HepG2 (cell line): ENCODE measurements around the gene CBY1. TPM values are rescaled to one million over a fixed set of nuclear protein-coding genes. Genes with fewer than 3 reads are reported as not detected.

Experiments used
- ATAC-seq: fragments of 200-7000 bp; cut with Tn5 transposase; 3 replicates; pipeline ENCODE4 v1.9.1; 2020; ENCODE audit warnings: mild to moderate bottlenecking, moderate library complexity
- BruUV-seq: library from RNA; stranded (reverse); fragments of 400-500 nt; replicated peaks from 2 replicates; lab custom pipeline; 2021; lab: Mats Ljungman, UMichigan
- CTCF ChIA-PET: fragments of 300-600 bp; formaldehyde crosslinking; extraction: SDS; loops from one replicate; lab custom pipeline; 2021; ENCODE audit warnings: low total read pairs, inconsistent platforms, low intra/inter-chr PET ratio; lab: Yijun Ruan, JAX
- POLR2A ChIA-PET: fragments of 350-600 bp; sonication (Branson Sonifier 250); formaldehyde crosslinking; loops from one replicate; lab custom pipeline; 2020; ENCODE audit warnings: antibody characterized with exemption, inconsistent platforms; lab: Yijun Ruan, JAX
- DNase-seq: peaks from one replicate; pipeline ENCODE4 v3.0.0-alpha.2; 2015; ENCODE audit warnings: low spot score
- FAIRE-seq: peaks from 3 replicates; lab custom pipeline; 2011; peaks lifted over from hg19 to GRCh38; lab: Jason Lieb, UNC
- H2AFZ ChIP-seq: one replicate; pipeline ENCODE4 v1.6.1; 2011; ENCODE audit warnings: low read length, inconsistent platforms
- H3K27ac ChIP-seq: fragments of 300-600 bp; 3 replicates; pipeline ENCODE4 v1.8.0; 2011; ENCODE audit warnings: mixed run types, mild to moderate bottlenecking, mixed read lengths, low read length, inconsistent platforms; ENCODE audit not compliant: insufficient read depth; ENCODE audit errors: extremely low read length
- H3K27me3 ChIP-seq, 2 experiments: fragments of 200-600 bp in 1 of 2; 2 replicates in 1 of 2; 3 replicates in 1 of 2; pipeline versions ENCODE4 v1.6.0 to v1.8.0; 2011; ENCODE audit warnings: low read length in 2 of 2, mild to moderate bottlenecking in 2 of 2, moderate library complexity in 2 of 2, inconsistent platforms in 1 of 2; ENCODE audit not compliant: insufficient read depth in 2 of 2, control insufficient read depth in 1 of 2
- H3K36me3 ChIP-seq, 2 experiments: fragments of 200-600 bp in 1 of 2; replicated peaks in 1 of 2; 2 replicates in 1 of 2; 3 replicates in 1 of 2; pipeline versions ENCODE4 v1.5.1 to v1.8.0; 2011; ENCODE audit warnings: low read length in 2 of 2, inconsistent platforms in 1 of 2; ENCODE audit not compliant: insufficient read depth in 2 of 2, control insufficient read depth in 1 of 2
- H3K4me1 ChIP-seq: 2 replicates; pipeline ENCODE4 v1.5.1; 2012; ENCODE audit warnings: low read length, inconsistent platforms; ENCODE audit not compliant: insufficient read depth
- H3K4me2 ChIP-seq: 2 replicates; pipeline ENCODE4 v1.6.0; 2011; ENCODE audit warnings: low read depth, low read length, inconsistent platforms
- H3K4me3 ChIP-seq, 3 experiments: fragments of 200-600 bp in 1 of 3; sonication (generic), shearing (Covaris generic) in 1 of 3; replicated peaks in 1 of 3; 2 replicates each; pipeline ENCODE4 v1.5.1; 2011 to 2016; ENCODE audit warnings: low read length in 3 of 3, inconsistent platforms in 2 of 3, low read depth in 2 of 3, mild to moderate bottlenecking in 2 of 3, control low read depth in 1 of 3, mixed read lengths in 1 of 3; ENCODE audit not compliant: insufficient read depth in 1 of 3
- H3K79me2 ChIP-seq: one replicate; pipeline ENCODE4 v1.6.1; 2011; ENCODE audit warnings: low read length, inconsistent platforms; ENCODE audit not compliant: insufficient read depth
- H3K9ac ChIP-seq: 2 replicates; pipeline ENCODE4 v1.6.0; 2011; ENCODE audit warnings: mild to moderate bottlenecking, low read depth, low read length, inconsistent platforms; ENCODE audit not compliant: insufficient read depth
- H3K9me3 ChIP-seq: 2 replicates; pipeline ENCODE4 v1.5.1; 2012; ENCODE audit warnings: mild to moderate bottlenecking, low read length
- H4K20me1 ChIP-seq: 2 replicates; pipeline ENCODE4 v1.6.0; 2011; ENCODE audit warnings: inconsistent platforms, mild to moderate bottlenecking, low read length, moderate library complexity; ENCODE audit not compliant: insufficient read depth
- ATF7-NPFF ChIP-seq: sonication (generic); formaldehyde crosslinking; IDR thresholded peaks from 2 replicates; pipeline ENCODE4 v1.8.1; 2023; ENCODE audit warnings: mild to moderate bottlenecking, low read depth, missing genetic modification reagents, moderate library complexity
- ELF1 ChIP-seq: sonication (generic); formaldehyde crosslinking; IDR thresholded peaks from 2 replicates; pipeline ENCODE4 v1.4.0; 2020; ENCODE audit warnings: missing genetic modification reagents
- HDAC2 ChIP-seq: sonication (generic); formaldehyde crosslinking; IDR thresholded peaks from 2 replicates; pipeline ENCODE4 v1.4.0; 2020; ENCODE audit warnings: missing genetic modification reagents
- HNRNPH1 ChIP-seq: fragments of 200-400 bp; formaldehyde crosslinking; optimal IDR thresholded peaks from 2 replicates; pipeline ENCODE3; 2017; ENCODE audit warnings: mild to moderate bottlenecking, low read depth, low read length
- HOXA9 ChIP-seq: sonication (generic); formaldehyde crosslinking; IDR thresholded peaks from 2 replicates; pipeline ENCODE4 v1.8.1; 2022; ENCODE audit warnings: missing genetic modification reagents, mild to moderate bottlenecking, moderate library complexity, borderline replicate concordance
- MTF1 ChIP-seq: sonication (generic); formaldehyde crosslinking; IDR thresholded peaks from 2 replicates; pipeline ENCODE4 v1.5.0; 2020; ENCODE audit warnings: missing genetic modification reagents
- MXD3 ChIP-seq: IDR thresholded peaks from 2 replicates; pipeline ENCODE4 v1.6.1; 2016; ENCODE audit warnings: mild to moderate bottlenecking, missing biosample characterization, missing genetic modification reagents
- NAIF1 ChIP-seq: sonication (generic); formaldehyde crosslinking; IDR thresholded peaks from 2 replicates; pipeline ENCODE4 v1.5.0; 2020; ENCODE audit warnings: mild to moderate bottlenecking, missing genetic modification reagents, borderline replicate concordance
- PRDM10 ChIP-seq: sonication (generic); formaldehyde crosslinking; IDR thresholded peaks from 2 replicates; pipeline ENCODE4 v1.4.0; 2020; ENCODE audit warnings: low read depth, missing genetic modification reagents
- TOPORS ChIP-seq: sonication (generic); formaldehyde crosslinking; IDR thresholded peaks from 2 replicates; pipeline ENCODE4 v1.8.0; 2023; ENCODE audit warnings: mild to moderate bottlenecking, missing genetic modification reagents
- YY1 ChIP-seq: IDR thresholded peaks from 2 replicates; pipeline ENCODE4 v1.6.1; 2011; ENCODE audit warnings: low read length, low read depth, moderate library complexity, mild to moderate bottlenecking; ENCODE audit not compliant: insufficient read depth, insufficient replicate concordance
- ZFAT ChIP-seq: sonication (generic); formaldehyde crosslinking; conservative IDR thresholded peaks from 2 replicates; pipeline ENCODE4 v1.8.1; 2023; ENCODE audit warnings: missing genetic modification reagents, inconsistent platforms
- ZFP36 ChIP-seq: fragments of 150-350 bp; IDR thresholded peaks from 2 replicates; pipeline ENCODE4 v1.6.1; 2018; ENCODE audit warnings: borderline replicate concordance, low read length, low read depth; ENCODE audit not compliant: partially characterized antibody
- ZNF263 ChIP-seq: sonication (generic); formaldehyde crosslinking; IDR thresholded peaks from 2 replicates; pipeline ENCODE4 v1.4.0; 2020; ENCODE audit warnings: missing genetic modification reagents
- ZNF547 ChIP-seq: sonication (generic); formaldehyde crosslinking; IDR thresholded peaks from 2 replicates; pipeline ENCODE4 v1.5.1; 2020; ENCODE audit warnings: mild to moderate bottlenecking, missing genetic modification reagents
- ZSCAN21 ChIP-seq: sonication (generic); formaldehyde crosslinking; IDR thresholded peaks from 2 replicates; pipeline ENCODE4 v1.8.0; 2022; ENCODE audit warnings: mild to moderate bottlenecking, missing genetic modification reagents, moderate library complexity, borderline replicate concordance
- WGBS: methylation state at CpG from one replicate; pipeline ENCODE4 v1.1.6; 2017; ENCODE audit warnings: low lambda C conversion rate; 5-methylcytosine and 5-hydroxymethylcytosine counted together
- in situ Hi-C: cut with HindIII; loops from 2 replicates; pipeline ENCODE4 v1.10.0; 2017; ENCODE audit warnings: low pct_unique_long_range_greater_than_20kb; ENCODE audit not compliant: extremely low pct_ligation_motif_present
- intact Hi-C: fragments of 100-400 bp; cut with micrococcal nuclease; formaldehyde crosslinking; loops from one replicate; pipeline ENCODE4 v1.10.0; 2022; ENCODE audit not compliant: unreplicated experiment
- polyA plus RNA-seq, 8 experiments: library from polyadenylated mRNA; depleted of rRNA in 3 of 8; stranded (reverse) in 7 of 8; unstranded in 1 of 8; fragments of >200 nt; fragmentation: Illumina TruSeq in 4 of 8; extraction: Trizol in 4 of 8; gene quantifications; 2 replicates each; pipeline versions ENCODE4 v1.2.1 to v1.2.3, GENCODE V29; 2011 to 2016; ENCODE audit warnings: low read depth in 4 of 8, missing spikeins in 1 of 8, mixed read lengths in 1 of 8; ENCODE audit not compliant: insufficient read depth in 1 of 8
- total RNA-seq, 5 experiments: library from RNA; depleted of rRNA; stranded (reverse); fragments of >200 nt; fragmentation: Illumina TruSeq; extraction: Trizol; gene quantifications; 2 replicates each; pipeline ENCODE4 v1.2.3, GENCODE V29; 2016; ENCODE audit warnings: low read depth in 1 of 5
- TF ChIP-seq, protein P1 (sequence below): sonication (generic); formaldehyde crosslinking; IDR thresholded peaks from 2 replicates; pipeline ENCODE4 v1.4.0; 2020; ENCODE audit warnings: low read depth, mild to moderate bottlenecking, missing genetic modification reagents

CBY1 gene
- total and polyA plus RNA-seq, 2 of the 13 experiments (the other 11 are each of a cell fraction or from before 2014, with no cell fraction given) = 19.7 to 20.3 TPM

GRCh38 chr22:38700270-38700788, 43.9 kb downstream of the CBY1 start (continued):
- TF ChIP-seq ZNF547 (no peak), PRDM10 (no peak), MTF1 (CRISPR knock-in tag) (no peak)

- intact Hi-C loops (no loop called here), in situ Hi-C loops (no loop called here)
- Histone ChIP-seq H3K79me2 (peaks cover 35% of the 10 kb centered on the region), H3K36me3 (no peaks in the 10 kb centered on the region), H3K4me1 (peaks cover 60% of the 10 kb centered on the region), H3K9me3 (no peaks in the 10 kb centered on the region), H4K20me1 (peaks cover 5% of the 10 kb centered on the region; the same call in 1 of the 2 replicates), H3K27me3 (no peaks in the 10 kb centered on the region; a peak in 1 of 5 replicates), H3K4me2 (peak within 1 kb of the TSS; percentile 92), H3K27ac (peak within 1 kb of the TSS; percentile 84), H3K9ac (peak within 1 kb of the TSS; percentile 95), H3K4me3 (peak within 1 kb of the TSS; percentile 77 to 98 (median 91)), H2AFZ (no peak within 1 kb of the TSS)
- ChIA-PET POLR2A (interaction anchor here (9.9 kb wide), 1 partner anchor 18 kb away, joined by 102 read pairs; the partner anchor contains the start of gene TOMM22), CTCF (no interaction called here)
- BruUV-seq = TSS peak; percentile 89
- ATAC-seq (peak; percentile 13), FAIRE-seq (no peak), DNase-seq (peak; percentile 74)
- 0% methylated on average over 6 of the region's 94 CpGs for WGBS
- TF ChIP-seq ATF7-NPFF (CRISPR knock-in tag) (peak; percentile 78; the same call in 1 of the 2 replicates), HOXA9 (CRISPR knock-in tag) (peak; percentile 70; the same call in 1 of the 2 replicates), HNRNPH1 (no peak), ZFAT (CRISPR knock-in tag) (no peak), YY1 (peak; percentile 61), ZSCAN21 (CRISPR knock-in tag) (peak; percentile 86), HDAC2 (CRISPR knock-in tag) (peak; percentile 17; the same call in 1 of the 2 replicates), TOPORS (CRISPR knock-in tag) (peak; percentile 94), ZFP36 (no peak), ELF1 (peak; percentile 49; the same call in 1 of the 2 replicates), MXD3 (peak; percentile 43), ZNF263 (CRISPR knock-in tag) (0 out of 2 replicates have a peak, but pooled peaks have one; percentile 39), NAIF1 (CRISPR knock-in tag) (no peak)
- TF ChIP-seq, protein P1, sequence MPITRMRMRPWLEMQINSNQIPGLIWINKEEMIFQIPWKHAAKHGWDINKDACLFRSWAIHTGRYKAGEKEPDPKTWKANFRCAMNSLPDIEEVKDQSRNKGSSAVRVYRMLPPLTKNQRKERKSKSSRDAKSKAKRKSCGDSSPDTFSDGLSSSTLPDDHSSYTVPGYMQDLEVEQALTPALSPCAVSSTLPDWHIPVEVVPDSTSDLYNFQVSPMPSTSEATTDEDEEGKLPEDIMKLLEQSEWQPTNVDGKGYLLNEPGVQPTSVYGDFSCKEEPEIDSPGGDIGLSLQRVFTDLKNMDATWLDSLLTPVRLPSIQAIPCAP (CRISPR knock-in tag) = no peak
These were observed 44.6 kb downstream of the CBY1 start, which contains the start of gene JOSD1 for GRCh38 chr22:38700789-38701628. TSS of gene JOSD1 (minus strand) at chr22:38700943. CDS start at chr22:38699987, 956 bp downstream.
